Esophagus squamous epithelium (tissue), 5 donors: ENCODE measurements around the gene ADARB2. TPM values are rescaled to one million over a fixed set of nuclear protein-coding genes. Genes with fewer than 3 reads are reported as not detected.

ENCODE experiments used
- DNase-seq: peaks from one replicate; lab custom pipeline; 2025; lab: John Stamatoyannopoulos, UW
- H3K27ac ChIP-seq, 4 donors: fragments of 200-600 bp; sonication (generic); one replicate each; pipeline ENCODE4 v1.5.1; 2016 to 2019; ENCODE audit warnings: mild to moderate bottlenecking in 1 of 4
- H3K27me3 ChIP-seq, 4 donors: fragments of 200-600 bp; sonication (generic); 1 replicate in 3 of 4; 2 replicates in 1 of 4; pipeline versions ENCODE4 v1.5.1 to v1.6.0; 2017 to 2021; ENCODE audit warnings: antibody characterized with exemption in 1 of 4
- H3K36me3 ChIP-seq, 3 donors: fragments of 200-600 bp; sonication (generic); one replicate each; pipeline ENCODE4 v1.5.1; 2016 to 2019
- H3K4me1 ChIP-seq, 3 donors: fragments of 200-600 bp; sonication (generic); one replicate each; pipeline ENCODE4 v1.5.1; 2017 to 2019
- H3K4me3 ChIP-seq, 4 donors: fragments of 200-600 bp; sonication (generic); 1 replicate in 3 of 4; 2 replicates in 1 of 4; pipeline ENCODE4 v1.5.1; 2016 to 2019; ENCODE audit warnings: mild to moderate bottlenecking in 2 of 4, moderate library complexity in 1 of 4
- H3K9me3 ChIP-seq, 3 donors: fragments of 200-600 bp; sonication (generic); one replicate each; pipeline ENCODE4 v1.5.1; 2016 to 2019
- POLR2A ChIP-seq, 4 donors: fragments of 450-650 bp; IDR thresholded peaks; one replicate each; pipeline ENCODE4 v1.6.1; 2017; ENCODE audit warnings: antibody characterized with exemption in 4 of 4, mild to moderate bottlenecking in 4 of 4, moderate library complexity in 3 of 4
- WGBS, 2 donors: methylation state at CpG; one replicate each; pipeline ENCODE4 v1.1.5; 2018; 5-methylcytosine and 5-hydroxymethylcytosine counted together
- intact Hi-C: fragments of 100-400 bp; cut with DNase I; formaldehyde crosslinking; loops from one replicate; pipeline ENCODE4 v1.15.0; 2022
- total RNA-seq, 4 donors: library from RNA; depleted of rRNA; stranded (reverse); fragments of >200 nt; gene quantifications; one replicate each; pipeline ENCODE4 v1.1.0, GENCODE V29; 2016
- TF ChIP-seq, protein P1 (sequence below), 6 experiments: fragments of 450-650 bp in 4 of 6; fragments of 200-600 bp in 2 of 6; sonication (generic) in 2 of 6; IDR thresholded peaks; one replicate each; pipeline ENCODE4 v1.5.1; 2016 to 2019; ENCODE audit warnings: antibody characterized with exemption in 6 of 6, mild to moderate bottlenecking in 4 of 6, moderate library complexity in 4 of 6
- donor health status: DM: yes; HTN: yes; CAD: no.

The ADARB2 gene
- total RNA-seq, 4 donors from 2014 or later = 0.21 to 3.5 (median 1.5) TPM

- intact Hi-C loops = no loop called here
- H3K27me3 ChIP-seq = peaks cover 0 to 43% (median 0%) of the 10 kb centered on the region in 4 donors
- no peak overlapping the region for H3K27ac ChIP-seq
- no peak overlapping the region for H3K4me3 ChIP-seq
- DNase-seq = no peak
- no peaks in the 10 kb centered on the region for H3K4me1 ChIP-seq
- H3K9me3 ChIP-seq = no peaks in the 10 kb centered on the region
- no peak for TF ChIP-seq POLR2A (IDR thresholded peaks at IDR 0.05)
- TF ChIP-seq, protein P1, sequence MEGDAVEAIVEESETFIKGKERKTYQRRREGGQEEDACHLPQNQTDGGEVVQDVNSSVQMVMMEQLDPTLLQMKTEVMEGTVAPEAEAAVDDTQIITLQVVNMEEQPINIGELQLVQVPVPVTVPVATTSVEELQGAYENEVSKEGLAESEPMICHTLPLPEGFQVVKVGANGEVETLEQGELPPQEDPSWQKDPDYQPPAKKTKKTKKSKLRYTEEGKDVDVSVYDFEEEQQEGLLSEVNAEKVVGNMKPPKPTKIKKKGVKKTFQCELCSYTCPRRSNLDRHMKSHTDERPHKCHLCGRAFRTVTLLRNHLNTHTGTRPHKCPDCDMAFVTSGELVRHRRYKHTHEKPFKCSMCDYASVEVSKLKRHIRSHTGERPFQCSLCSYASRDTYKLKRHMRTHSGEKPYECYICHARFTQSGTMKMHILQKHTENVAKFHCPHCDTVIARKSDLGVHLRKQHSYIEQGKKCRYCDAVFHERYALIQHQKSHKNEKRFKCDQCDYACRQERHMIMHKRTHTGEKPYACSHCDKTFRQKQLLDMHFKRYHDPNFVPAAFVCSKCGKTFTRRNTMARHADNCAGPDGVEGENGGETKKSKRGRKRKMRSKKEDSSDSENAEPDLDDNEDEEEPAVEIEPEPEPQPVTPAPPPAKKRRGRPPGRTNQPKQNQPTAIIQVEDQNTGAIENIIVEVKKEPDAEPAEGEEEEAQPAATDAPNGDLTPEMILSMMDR (IDR thresholded peaks at IDR 0.05) = no peak
- WGBS, 2 donors = 73 to 74% methylated on average over 11 to 14 of the region's 16 CpGs
- H3K36me3 ChIP-seq = no peaks in the 10 kb centered on the region
Observed at GRCh38 chr10:1380088-1380671, 357.1 kb downstream of the ADARB2 start.

GRCh38 chr10:1379601-1380000 lies 357.7 kb downstream of the ADARB2 start:
- no peak for DNase-seq
- no peaks in the 10 kb centered on the region for H3K9me3 ChIP-seq
- H3K27ac ChIP-seq = no peak overlapping the region
- no peak overlapping the region for H3K4me3 ChIP-seq
- no peaks in the 10 kb centered on the region for H3K4me1 ChIP-seq
- WGBS, 2 donors = 45 to 66% methylated on average over 9 of the region's 9 CpGs
- TF ChIP-seq POLR2A (IDR thresholded peaks at IDR 0.05) = no peak
- TF ChIP-seq, protein P1 (IDR thresholded peaks at IDR 0.05) = no peak
- H3K27me3 ChIP-seq = peaks cover 0 to 39% (median 0%) of the 10 kb centered on the region in 4 donors
- intact Hi-C loops = no loop called here
- no peaks in the 10 kb centered on the region for H3K36me3 ChIP-seq

DNA sequence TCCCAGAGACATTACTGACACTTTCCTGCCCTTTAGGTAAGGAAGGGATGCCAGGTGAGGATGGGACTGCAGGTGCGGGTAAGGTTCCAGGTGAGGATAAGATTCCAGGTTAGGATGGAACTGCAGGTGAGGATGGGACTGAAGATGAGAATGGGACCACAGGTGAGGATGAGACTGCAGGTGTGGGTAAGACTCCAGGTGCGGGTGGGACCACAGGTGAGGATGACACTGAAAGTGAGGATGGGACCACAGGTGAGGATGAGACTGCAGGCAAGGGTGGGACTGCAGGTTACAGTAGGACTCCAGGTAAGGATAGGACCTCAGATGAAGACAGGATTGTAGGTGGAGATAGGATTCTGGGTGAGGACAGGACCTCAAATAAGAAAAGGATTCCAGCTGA lies 358.9 kb downstream of the ADARB2 start:
- WGBS, 2 donors = 83% methylated on average over 2 of the region's 2 CpGs
- no peak overlapping the region for H3K27ac ChIP-seq
- H3K4me1 ChIP-seq = no peaks in the 10 kb centered on the region
- DNase-seq = no peak
- peaks cover 0 to 39% (median 0%) of the 10 kb centered on the region in 4 donors for H3K27me3 ChIP-seq
- TF ChIP-seq, protein P1 (IDR thresholded peaks at IDR 0.05) = no peak
- no peak for TF ChIP-seq POLR2A (IDR thresholded peaks at IDR 0.05)
- intact Hi-C loops = no loop called here
- no peaks in the 10 kb centered on the region for H3K9me3 ChIP-seq
- no peak overlapping the region for H3K4me3 ChIP-seq
- no peaks in the 10 kb centered on the region for H3K36me3 ChIP-seq

DNA sequence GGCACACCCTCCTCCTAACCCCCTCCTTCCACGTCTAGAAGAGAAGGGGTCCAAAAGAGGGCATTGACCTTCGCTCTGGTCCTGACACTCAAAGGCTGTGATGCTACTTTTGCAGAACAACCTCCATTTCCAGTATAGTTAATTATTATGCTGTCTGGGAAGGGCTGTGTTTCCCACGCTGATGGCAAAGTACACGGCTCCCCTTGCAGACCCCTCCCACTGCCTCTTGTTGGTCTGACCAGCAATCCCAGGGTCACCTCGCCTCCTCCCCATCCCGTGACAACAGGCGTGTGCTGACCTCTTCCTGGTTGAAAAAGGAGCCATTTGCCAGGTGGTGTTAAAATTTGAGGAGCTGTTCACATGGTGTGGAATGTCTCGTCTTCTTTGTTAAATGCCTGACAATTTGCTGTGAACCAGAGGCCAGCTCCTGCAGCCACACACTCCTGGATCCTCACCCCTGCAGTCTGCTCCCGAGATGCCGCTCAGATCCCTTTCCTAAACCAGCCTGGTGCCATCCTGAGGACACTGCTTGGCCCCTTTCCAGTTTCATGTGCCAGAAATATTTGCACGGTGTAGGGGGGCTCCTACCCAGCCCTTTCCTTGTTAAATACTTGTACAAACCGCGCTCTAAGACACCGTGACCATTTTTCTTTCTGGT lies 359.5 kb downstream of the ADARB2 start:
- no peaks in the 10 kb centered on the region for H3K9me3 ChIP-seq
- H3K4me1 ChIP-seq = no peaks in the 10 kb centered on the region
- H3K36me3 ChIP-seq = no peaks in the 10 kb centered on the region
- TF ChIP-seq POLR2A (IDR thresholded peaks at IDR 0.05) = no peak
- TF ChIP-seq, protein P1 (IDR thresholded peaks at IDR 0.05) = no peak
- intact Hi-C loops = no loop called here
- no peak overlapping the region for H3K4me3 ChIP-seq
- 52 to 65% methylated on average over 14 of the region's 14 CpGs for WGBS, 2 donors
- H3K27ac ChIP-seq = no peak overlapping the region
- DNase-seq = no peak
- peaks cover 0 to 39% (median 0%) of the 10 kb centered on the region in 4 donors for H3K27me3 ChIP-seq

DNA sequence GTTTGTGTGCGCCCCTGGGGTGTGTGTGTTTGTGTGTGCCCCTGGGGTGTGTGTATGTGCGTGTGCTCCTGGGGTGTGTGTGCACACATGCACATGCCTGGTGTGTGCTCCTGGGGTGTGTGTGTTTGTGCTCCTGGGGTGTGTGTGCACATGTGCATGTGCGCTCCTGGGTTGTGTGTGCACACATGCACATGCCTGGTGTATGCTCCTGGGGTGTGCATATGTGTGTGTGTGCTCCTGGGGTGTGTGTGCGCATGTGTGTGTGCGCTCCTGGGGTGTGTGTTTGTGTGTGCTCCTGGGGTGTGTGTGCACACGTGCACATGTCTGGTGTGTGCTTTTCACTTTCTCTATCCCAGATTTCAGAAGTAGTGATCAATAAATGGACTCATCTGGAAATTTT lies 360.1 kb downstream of the ADARB2 start:
- WGBS, 2 donors = 90 to 98% methylated on average over 3 to 4 of the region's 6 CpGs
- TF ChIP-seq POLR2A (IDR thresholded peaks at IDR 0.05) = no peak
- TF ChIP-seq, protein P1 (IDR thresholded peaks at IDR 0.05) = no peak
- H3K9me3 ChIP-seq = no peaks in the 10 kb centered on the region
- H3K27ac ChIP-seq = no peak overlapping the region
- no peaks in the 10 kb centered on the region for H3K36me3 ChIP-seq
- intact Hi-C loops = no loop called here
- no peaks in the 10 kb centered on the region for H3K4me1 ChIP-seq
- no peak for DNase-seq
- peaks cover 0 to 39% (median 0%) of the 10 kb centered on the region in 4 donors for H3K27me3 ChIP-seq
- no peak overlapping the region for H3K4me3 ChIP-seq
